HEK293 (cell line): ENCODE results near the gene CDYL2.

ENCODE experiments used
- CTCF ChIP-seq: fragments of 450-650 bp; formaldehyde crosslinking; IDR thresholded peaks from 2 replicates; pipeline ENCODE4 v1.5.1; 2016; ENCODE audit warnings: missing biosample characterization, missing genetic modification characterization
- GLIS2 ChIP-seq: fragments of 450-650 bp; formaldehyde crosslinking; IDR thresholded peaks from 2 replicates; pipeline ENCODE4 v1.5.1; 2016; ENCODE audit warnings: missing biosample characterization, missing genetic modification characterization
- HIC1 ChIP-seq: fragments of 450-650 bp; formaldehyde crosslinking; IDR thresholded peaks from 2 replicates; pipeline ENCODE4 v1.5.1; 2016; ENCODE audit warnings: missing biosample characterization, missing genetic modification characterization
- HOXD13 ChIP-seq: sonication (generic); formaldehyde crosslinking; IDR thresholded peaks from 2 replicates; pipeline ENCODE4 v1.8.0; 2022; ENCODE audit warnings: missing genetic modification reagents, borderline replicate concordance
- KLF16 ChIP-seq: fragments of 450-650 bp; formaldehyde crosslinking; IDR thresholded peaks from 2 replicates; pipeline ENCODE4 v1.5.1; 2017; ENCODE audit warnings: missing biosample characterization, missing genetic modification characterization
- PATZ1 ChIP-seq: fragments of 450-650 bp; formaldehyde crosslinking; IDR thresholded peaks from 2 replicates; pipeline ENCODE4 v1.5.1; 2016; ENCODE audit warnings: missing biosample characterization, missing genetic modification characterization
- PRDM6 ChIP-seq: fragments of 450-650 bp; formaldehyde crosslinking; IDR thresholded peaks from 2 replicates; pipeline ENCODE4 v1.5.1; 2017; ENCODE audit warnings: missing biosample characterization, missing genetic modification characterization
- SETDB1 ChIP-seq: IDR thresholded peaks from one replicate; pipeline ENCODE4 v1.6.1; 2017; ENCODE audit warnings: mild to moderate bottlenecking, low read length, moderate library complexity, mixed read lengths; ENCODE audit not compliant: insufficient read length
- YY2 ChIP-seq: fragments of 450-650 bp; formaldehyde crosslinking; IDR thresholded peaks from 2 replicates; pipeline ENCODE4 v1.5.1; 2016; ENCODE audit warnings: missing biosample characterization, missing genetic modification characterization
- ZBTB20 ChIP-seq: fragments of 450-650 bp; formaldehyde crosslinking; IDR thresholded peaks from 2 replicates; pipeline ENCODE4 v1.5.1; 2016; ENCODE audit warnings: missing biosample characterization, missing genetic modification characterization
- ZBTB48 ChIP-seq: fragments of 450-650 bp; formaldehyde crosslinking; IDR thresholded peaks from 2 replicates; pipeline ENCODE4 v1.5.1; 2016; ENCODE audit warnings: missing biosample characterization, missing genetic modification characterization
- ZBTB6 ChIP-seq: fragments of 450-650 bp; formaldehyde crosslinking; IDR thresholded peaks from 2 replicates; pipeline ENCODE4 v1.5.1; 2017; ENCODE audit warnings: missing biosample characterization, missing genetic modification characterization
- ZFHX2 ChIP-seq: fragments of 450-650 bp; formaldehyde crosslinking; conservative IDR thresholded peaks from 2 replicates; pipeline ENCODE4 v1.5.1; 2016; ENCODE audit warnings: missing biosample characterization, missing genetic modification characterization
- ZNF211 ChIP-seq: fragments of 450-650 bp; formaldehyde crosslinking; IDR thresholded peaks from 2 replicates; pipeline ENCODE4 v1.5.1; 2016; ENCODE audit warnings: low read depth, missing biosample characterization, missing genetic modification characterization
- ZNF214 ChIP-seq: fragments of 450-650 bp; formaldehyde crosslinking; IDR thresholded peaks from 2 replicates; pipeline ENCODE4 v1.5.1; 2017; ENCODE audit warnings: missing biosample characterization, mild to moderate bottlenecking, missing genetic modification characterization, borderline replicate concordance
- ZNF280D ChIP-seq: fragments of 450-650 bp; formaldehyde crosslinking; IDR thresholded peaks from 2 replicates; pipeline ENCODE4 v1.5.1; 2016; ENCODE audit warnings: missing biosample characterization, missing genetic modification characterization
- ZNF398 ChIP-seq: fragments of 450-650 bp; formaldehyde crosslinking; IDR thresholded peaks from 2 replicates; pipeline ENCODE4 v1.5.1; 2017; ENCODE audit warnings: missing biosample characterization, missing genetic modification characterization
- ZNF404 ChIP-seq: fragments of 450-650 bp; formaldehyde crosslinking; IDR thresholded peaks from 2 replicates; pipeline ENCODE4 v1.5.1; 2017; ENCODE audit warnings: missing biosample characterization, missing genetic modification characterization
- ZNF510 ChIP-seq: fragments of 450-650 bp; formaldehyde crosslinking; IDR thresholded peaks from 2 replicates; pipeline ENCODE4 v1.5.1; 2018; ENCODE audit warnings: mild to moderate bottlenecking, missing genetic modification characterization, missing biosample characterization; ENCODE audit not compliant: insufficient replicate concordance
- ZNF555 ChIP-seq: fragments of 450-650 bp; formaldehyde crosslinking; conservative IDR thresholded peaks from 2 replicates; pipeline ENCODE4 v1.5.1; 2017; ENCODE audit warnings: missing biosample characterization, mild to moderate bottlenecking, missing genetic modification characterization, inconsistent platforms
- ZNF585B ChIP-seq: fragments of 450-650 bp; formaldehyde crosslinking; IDR thresholded peaks from 2 replicates; pipeline ENCODE4 v1.5.1; 2016; ENCODE audit warnings: missing biosample characterization, missing genetic modification characterization
- ZNF621 ChIP-seq: fragments of 450-650 bp; formaldehyde crosslinking; IDR thresholded peaks from 2 replicates; pipeline ENCODE4 v1.5.1; 2017; ENCODE audit warnings: missing biosample characterization, missing genetic modification characterization
- ZNF654 ChIP-seq: fragments of 450-650 bp; formaldehyde crosslinking; IDR thresholded peaks from 2 replicates; pipeline ENCODE4 v1.5.1; 2016; ENCODE audit warnings: low read depth, missing biosample characterization, missing genetic modification characterization
- ZNF677 ChIP-seq: fragments of 450-650 bp; IDR thresholded peaks from 2 replicates; pipeline ENCODE4 v1.5.0; 2018; ENCODE audit warnings: missing biosample characterization, mild to moderate bottlenecking, missing genetic modification characterization, moderate library complexity
- ZNF777 ChIP-seq: fragments of 450-650 bp; formaldehyde crosslinking; IDR thresholded peaks from 2 replicates; pipeline ENCODE4 v1.5.1; 2017; ENCODE audit warnings: missing biosample characterization, missing genetic modification characterization, borderline replicate concordance

CDYL2 gene

GRCh38 chr16:80803339-80804055 is 901 bp downstream of the CDYL2 start (continued):
- TF ChIP-seq ZBTB48 (tag by site-specific recombination) = no peak
- TF ChIP-seq HIC1 = no peak
- no peak for TF ChIP-seq ZNF280D (tag by site-specific recombination)
- TF ChIP-seq ZNF585B (tag by site-specific recombination) = no peak
- no peak for TF ChIP-seq ZNF404 (tag by site-specific recombination)
- peak; percentile 65 for TF ChIP-seq PATZ1 (tag by site-specific recombination)
- TF ChIP-seq CTCF (tag by site-specific recombination) = peak; percentile 71
- 0 out of 2 replicates have a peak, but pooled peaks have one; percentile 21 for TF ChIP-seq ZBTB20 (tag by site-specific recombination)
- no peak for TF ChIP-seq ZBTB6 (tag by site-specific recombination)
- TF ChIP-seq ZNF211 (tag by site-specific recombination) = no peak
- TF ChIP-seq ZNF510 (tag by site-specific recombination) = no peak
- TF ChIP-seq ZNF677 (tag by site-specific recombination) = no peak
- TF ChIP-seq ZNF654 (tag by site-specific recombination) = no peak
- TF ChIP-seq ZNF777 = no peak
- TF ChIP-seq ZNF555 = no peak
- TF ChIP-seq GLIS2 = no peak; the same call in 1 of the 2 replicates
- TF ChIP-seq KLF16 (tag by site-specific recombination) = no peak
- TF ChIP-seq ZNF621 (tag by site-specific recombination) = no peak
- no peak for TF ChIP-seq YY2 (tag by site-specific recombination)
- TF ChIP-seq HOXD13 = no peak
- TF ChIP-seq ZNF214 = no peak
- 0 out of 2 replicates have a peak, but pooled peaks have one; percentile 34 for TF ChIP-seq ZNF398 (tag by site-specific recombination)
- TF ChIP-seq PRDM6 = no peak
- peak; percentile 39; the same call in 1 of the 2 replicates for TF ChIP-seq ZFHX2 (tag by site-specific recombination)
- TF ChIP-seq SETDB1 = no peak
